ENCODE results near the gene OPHN1.
"Not testable (repeated sequence)": the region's sequence is repeated elsewhere in the genome, so short reads cannot be mapped to it uniquely, and the experiment has no call there.

Gene OPHN1

GRCh38 chrX:68422478-68422877 is 10.8 kb downstream of the OPHN1 start:
- no peak for DNase-seq

GRCh38 chrX:68421636-68422035 is 11.7 kb downstream of the OPHN1 start:
- DNase-seq = peak; percentile 63

GRCh38 chrX:68420559-68420958 is 12.7 kb downstream of the OPHN1 start:
- peak; percentile 24 for DNase-seq

- no peak for DNase-seq
Observed at GRCh38 chrX:68419975-68420374, 13.3 kb downstream of the OPHN1 start.

GRCh38 chrX:68417651-68418050 is 15.6 kb downstream of the OPHN1 start:
- DNase-seq = no peak

- no peak for DNase-seq
Observed at GRCh38 chrX:68416592-68416991, 16.7 kb downstream of the OPHN1 start.

GRCh38 chrX:68415316-68415715 is 18.0 kb downstream of the OPHN1 start:
- peak; percentile 53 for DNase-seq

- DNase-seq = no peak
Observed at GRCh38 chrX:68413254-68413653, 20.0 kb downstream of the OPHN1 start.

GRCh38 chrX:68411729-68412128 is 21.6 kb downstream of the OPHN1 start:
- no peak for DNase-seq

GRCh38 chrX:68409194-68409593 is 24.1 kb downstream of the OPHN1 start:
- DNase-seq = no peak

- no peak for DNase-seq
Observed at GRCh38 chrX:68403522-68403921, 29.8 kb downstream of the OPHN1 start.

- no peak for DNase-seq
Observed at GRCh38 chrX:68403038-68403437, 30.3 kb downstream of the OPHN1 start.

- DNase-seq = no peak
Observed at GRCh38 chrX:68402094-68402493, 31.2 kb downstream of the OPHN1 start.

GRCh38 chrX:68398291-68398690 is 35.0 kb downstream of the OPHN1 start:
- DNase-seq = no peak

- DNase-seq = no peak
Observed at GRCh38 chrX:68396953-68397352, 36.3 kb downstream of the OPHN1 start.

GRCh38 chrX:68389419-68389960 is 43.8 kb downstream of the OPHN1 start:
- DNase-seq = not testable (repeated sequence)

- peak; percentile 5 for DNase-seq
Observed at GRCh38 chrX:68387776-68388175, 45.5 kb downstream of the OPHN1 start.

GRCh38 chrX:68383540-68383939 is 49.8 kb downstream of the OPHN1 start:
- no peak for DNase-seq

- not testable (repeated sequence) for DNase-seq
Observed at GRCh38 chrX:68377579-68377978, 55.7 kb downstream of the OPHN1 start.

GRCh38 chrX:68376373-68376772 is 56.9 kb downstream of the OPHN1 start:
- no peak for DNase-seq

- DNase-seq = peak; percentile 17
Observed at GRCh38 chrX:68375803-68376202, 57.5 kb downstream of the OPHN1 start.

GRCh38 chrX:68372665-68373064 is 60.6 kb downstream of the OPHN1 start:
- DNase-seq = no peak

GRCh38 chrX:68369559-68369958 is 63.7 kb downstream of the OPHN1 start:
- DNase-seq = no peak

- no peak for DNase-seq
Observed at GRCh38 chrX:68365341-68365740, 68.0 kb downstream of the OPHN1 start.

- DNase-seq = no peak
Observed at GRCh38 chrX:68363984-68364383, 69.3 kb downstream of the OPHN1 start.

Measured in fibroblast of skin of back (primary cell).